ENCODE results near the gene DLG5. TPM values are rescaled to one million over a fixed set of nuclear protein-coding genes. Genes with fewer than 3 reads are reported as not detected.

The DLG5 gene
- total and polyA plus RNA-seq, 7 donors = 6.0 to 78.1 (median 41.0) TPM

GRCh38 chr10:77864151-77864851 lies 62.3 kb downstream of the DLG5 start:
- H3K4me3 ChIP-seq = no peak overlapping the region
- peak overlapping the region in 3 of 4 donors; percentile 12 to 91 (median 84) for H3K27ac ChIP-seq
- TF ChIP-seq POLR2A (IDR thresholded peaks at IDR 0.05) (no peak), POLR2AphosphoS5 (IDR thresholded peaks at IDR 0.05) (no peak), EP300 (IDR thresholded peaks at IDR 0.05) (no peak), CTCF (IDR thresholded peaks at IDR 0.05) (no peak)
- H3K9me3 ChIP-seq = no peaks in the 10 kb centered on the region
- intact Hi-C loops (cut with DNase I) = no loop called here
- DNase-seq = no peak
- H3K4me1 ChIP-seq = peaks cover 0 to 73% (median 52%) of the 10 kb centered on the region in 4 donors
- no peaks in the 10 kb centered on the region for H3K27me3 ChIP-seq
- H3K36me3 ChIP-seq = peaks cover 6 to 17% (median 9%) of the 10 kb centered on the region in 4 donors
- 94 to 95% methylated on average over 11 of the region's 11 CpGs for WGBS, 2 donors

DNA sequence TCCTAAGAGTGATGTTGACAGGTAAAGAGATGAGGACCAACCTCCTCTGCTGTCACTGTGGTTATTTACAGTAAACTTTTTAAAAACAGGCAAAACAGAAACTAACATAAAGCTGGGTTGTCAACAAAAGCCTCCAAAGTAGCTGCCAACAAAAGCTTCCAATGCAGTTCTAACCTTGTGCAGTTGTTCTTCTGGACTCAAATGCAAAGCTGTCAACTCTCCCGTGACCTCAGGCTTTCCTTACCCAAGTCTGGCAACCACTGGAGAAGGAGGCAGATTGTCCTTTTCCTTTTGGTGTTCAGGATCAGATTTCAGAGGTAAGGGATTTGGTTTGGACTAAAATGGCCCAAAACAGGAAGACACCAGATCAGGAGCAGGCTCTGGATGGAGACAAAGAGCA lies 63.1 kb downstream of the DLG5 start:
- 86 to 92% methylated on average over 1 of the region's 1 CpG for WGBS, 2 donors
- Histone ChIP-seq H3K4me1 (peaks cover 0 to 65% (median 44%) of the 10 kb centered on the region in 4 donors), H3K27ac (peak overlapping the region in 3 of 4 donors; percentile 12 to 91 (median 84)), H3K36me3 (peaks cover 6 to 17% (median 9%) of the 10 kb centered on the region in 4 donors), H3K4me3 (no peak overlapping the region), H3K9me3 (no peaks in the 10 kb centered on the region), H3K27me3 (no peaks in the 10 kb centered on the region)
- TF ChIP-seq CTCF (IDR thresholded peaks at IDR 0.05) = no peak
- TF ChIP-seq EP300 (IDR thresholded peaks at IDR 0.05) = no peak
- TF ChIP-seq POLR2A (IDR thresholded peaks at IDR 0.05) = no peak
- TF ChIP-seq POLR2AphosphoS5 (IDR thresholded peaks at IDR 0.05) = no peak
- intact Hi-C loops (cut with DNase I) = no loop called here
- no peak for DNase-seq

GRCh38 chr10:77862595-77862994 lies 64.0 kb downstream of the DLG5 start:
- TF ChIP-seq CTCF (IDR thresholded peaks at IDR 0.05) (no peak), POLR2A (IDR thresholded peaks at IDR 0.05) (no peak), EP300 (IDR thresholded peaks at IDR 0.05) (no peak), POLR2AphosphoS5 (IDR thresholded peaks at IDR 0.05) (no peak)
- Histone ChIP-seq H3K4me1 (peaks cover 0 to 62% (median 43%) of the 10 kb centered on the region in 4 donors), H3K27ac (peak overlapping the region in 1 of 4 donors; percentile 56), H3K36me3 (peaks cover 6 to 11% (median 9%) of the 10 kb centered on the region in 4 donors), H3K9me3 (no peaks in the 10 kb centered on the region), H3K27me3 (no peaks in the 10 kb centered on the region), H3K4me3 (no peak overlapping the region)
- 93 to 94% methylated on average over 2 of the region's 2 CpGs for WGBS, 2 donors
- DNase-seq = no peak
- intact Hi-C loops (cut with DNase I) = no loop called here

DNA sequence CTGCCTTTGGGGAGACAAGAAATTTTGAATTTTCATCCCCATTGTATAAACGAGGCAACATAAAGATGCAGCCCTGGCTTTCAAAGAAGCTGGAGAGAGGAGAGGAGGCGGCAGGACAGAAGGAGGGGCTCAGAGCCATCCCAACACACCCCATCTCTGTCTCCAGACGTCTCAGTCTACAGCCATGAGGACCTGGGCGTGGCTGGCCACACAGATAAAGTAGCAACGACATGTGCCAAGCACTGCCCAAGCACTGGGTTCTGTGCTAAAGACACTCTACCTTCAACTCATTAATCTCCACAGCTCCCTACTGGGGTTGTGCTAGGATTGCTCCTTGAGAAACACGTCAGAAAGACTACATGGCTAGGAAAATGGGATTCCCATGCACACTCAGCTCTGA lies 65.2 kb downstream of the DLG5 start:
- TF ChIP-seq EP300 (IDR thresholded peaks at IDR 0.05) (no peak), POLR2AphosphoS5 (IDR thresholded peaks at IDR 0.05) (no peak), POLR2A (IDR thresholded peaks at IDR 0.05) (no peak), CTCF (IDR thresholded peaks at IDR 0.05) (no peak)
- DNase-seq = no peak
- intact Hi-C loops (cut with DNase I) = no loop called here
- Histone ChIP-seq H3K27me3 (no peaks in the 10 kb centered on the region), H3K4me1 (peaks cover 0 to 56% (median 37%) of the 10 kb centered on the region in 4 donors), H3K27ac (peak overlapping the region in 3 of 4 donors; percentile 13 to 56 (median 25)), H3K9me3 (no peaks in the 10 kb centered on the region), H3K4me3 (no peak overlapping the region), H3K36me3 (peaks cover 0 to 8% (median 0%) of the 10 kb centered on the region in 4 donors)
- 57 to 80% methylated on average over 6 of the region's 6 CpGs for WGBS, 2 donors
